Measurements from ENCODE around the gene CCDC141. TPM values are rescaled to one million over a fixed set of nuclear protein-coding genes. Genes with fewer than 3 reads are reported as not detected.
"Not testable (repeated sequence)": the region's sequence is repeated elsewhere in the genome, so short reads cannot be mapped to it uniquely, and the experiment has no call there.

The CCDC141 gene
- total RNA-seq, 1 donor from 2014 or later, result 3.6 TPM

DNA sequence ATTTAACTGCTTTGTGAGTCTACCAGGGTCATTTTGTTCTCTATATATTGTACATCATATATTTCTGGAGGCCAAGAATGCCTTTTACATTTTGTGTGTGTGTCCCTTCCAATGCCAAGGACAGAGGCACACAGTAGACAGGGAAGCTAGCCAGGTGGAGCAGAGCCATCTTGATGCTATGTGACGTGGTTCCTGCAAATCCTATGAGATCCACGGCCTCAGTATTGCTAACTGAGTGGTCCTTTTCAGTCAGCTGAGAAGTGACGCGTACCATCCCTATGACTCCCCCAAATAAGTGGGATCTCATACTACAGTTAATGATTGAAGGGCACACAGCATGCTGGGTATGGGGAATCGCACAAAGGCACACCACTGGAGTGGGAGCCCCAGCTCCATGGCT lies 27.3 kb downstream of the CCDC141 start:
- DNase-seq (ENCODE audit: low spot score), result no peak
- Mint-ChIP-seq H3K36me3 (ENCODE audit: low read depth) (peaks cover 25% of the 10 kb centered on the region), H3K27me3 (ENCODE audit: low read depth) (no peaks in the 10 kb centered on the region), H3K9me3 (peaks cover 23% of the 10 kb centered on the region), H3K4me1 (ENCODE audit: low read depth) (peaks cover 16% of the 10 kb centered on the region), H3K27ac (no peak overlapping the region), H3K4me3 (ENCODE audit: low read depth) (no peak overlapping the region)
- intact Hi-C loops (cut with micrococcal nuclease), result loop anchor here (10.0 kb wide), 1 partner anchor 228 kb away; no protein-coding TSS in a partner anchor

DNA sequence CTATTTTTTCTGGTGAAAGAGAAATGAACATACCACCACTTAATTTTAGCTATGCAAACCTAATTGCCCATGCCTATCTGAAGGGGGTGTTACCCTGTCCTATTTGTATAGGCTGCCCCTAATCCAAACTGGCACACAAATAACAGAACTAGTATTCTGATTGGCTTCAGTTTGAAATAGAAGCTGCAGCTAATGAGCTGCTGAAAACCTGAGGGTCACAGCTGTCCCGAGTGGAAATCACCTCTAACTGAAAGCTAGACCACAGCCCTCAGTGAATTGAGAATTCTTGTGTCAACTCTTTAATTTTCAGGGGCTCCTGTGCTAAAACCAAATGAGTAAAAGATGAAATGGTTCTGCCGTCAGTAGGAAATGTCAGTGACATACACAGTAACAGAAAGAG lies 28.7 kb downstream of the CCDC141 start:
- DNase-seq (ENCODE audit: low spot score), result no peak
- intact Hi-C loops (cut with micrococcal nuclease), result loop anchor here (10.0 kb wide), 1 partner anchor 226 kb away; no protein-coding TSS in a partner anchor
- H3K4me1 Mint-ChIP-seq (ENCODE audit: low read depth), result peaks cover 16% of the 10 kb centered on the region
- H3K27ac Mint-ChIP-seq, result no peak overlapping the region
- peaks cover 13% of the 10 kb centered on the region for H3K36me3 Mint-ChIP-seq (ENCODE audit: low read depth)
- no peak overlapping the region for H3K4me3 Mint-ChIP-seq (ENCODE audit: low read depth)
- H3K9me3 Mint-ChIP-seq, result peaks cover 10% of the 10 kb centered on the region
- no peaks in the 10 kb centered on the region for H3K27me3 Mint-ChIP-seq (ENCODE audit: low read depth)

DNA sequence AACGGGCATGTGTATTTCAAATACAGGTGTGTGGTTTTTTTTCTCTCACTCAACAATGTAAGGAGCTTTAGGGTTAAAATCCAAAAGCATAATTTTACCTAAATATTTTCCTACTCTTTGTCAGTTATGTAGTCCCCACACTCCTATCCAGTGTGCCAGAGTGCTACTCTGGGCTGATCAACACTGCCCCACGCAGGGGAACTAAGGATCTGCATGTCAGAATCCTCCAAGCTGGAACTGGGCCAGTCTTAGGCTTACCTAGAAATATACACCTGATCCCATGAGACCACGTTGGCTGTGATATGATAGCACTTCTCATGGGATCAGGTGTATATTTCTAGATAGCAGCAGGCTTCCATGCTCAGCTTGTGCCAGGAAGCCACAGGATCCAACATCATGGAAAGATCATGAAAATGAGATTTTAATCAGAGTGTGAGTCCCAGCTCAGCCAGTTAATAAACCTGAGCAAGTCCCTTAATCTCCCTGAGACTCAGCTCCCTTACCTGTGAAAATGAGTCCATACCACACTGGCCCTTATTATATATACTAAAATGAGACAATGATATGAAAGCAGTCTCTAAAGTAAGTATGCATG lies 29.7 kb downstream of the CCDC141 start:
- Mint-ChIP-seq H3K27me3 (ENCODE audit: low read depth) (no peaks in the 10 kb centered on the region), H3K9me3 (peaks cover 4% of the 10 kb centered on the region), H3K4me1 (ENCODE audit: low read depth) (peaks cover 14% of the 10 kb centered on the region), H3K36me3 (ENCODE audit: low read depth) (peaks cover 5% of the 10 kb centered on the region), H3K4me3 (ENCODE audit: low read depth) (no peak overlapping the region), H3K27ac (no peak overlapping the region)
- intact Hi-C loops (cut with micrococcal nuclease), result loop anchor here (10.0 kb wide), 1 partner anchor 225 kb away; no protein-coding TSS in a partner anchor
- DNase-seq (ENCODE audit: low spot score), result peak; percentile 13

DNA sequence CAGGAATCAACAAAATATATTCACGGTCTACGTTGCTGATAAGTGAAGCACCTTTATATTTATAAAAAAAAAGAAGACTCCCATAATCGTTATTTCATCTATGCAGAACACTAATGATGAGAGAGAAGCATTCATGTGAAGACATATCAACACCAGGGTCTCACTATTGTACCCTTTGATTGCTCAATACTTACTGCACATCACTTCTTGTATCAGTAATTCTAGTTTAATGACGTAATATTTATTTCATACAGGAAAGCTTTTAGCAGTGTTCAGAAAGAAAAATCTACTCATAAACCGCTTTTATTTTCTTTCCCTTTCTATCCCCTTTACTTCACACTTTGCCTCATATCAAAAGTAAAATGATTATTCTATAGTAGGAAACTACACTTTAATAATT lies 30.7 kb downstream of the CCDC141 start:
- Mint-ChIP-seq H3K27me3 (ENCODE audit: low read depth) (no peaks in the 10 kb centered on the region), H3K4me1 (ENCODE audit: low read depth) (peaks cover 8% of the 10 kb centered on the region), H3K4me3 (ENCODE audit: low read depth) (no peak overlapping the region), H3K9me3 (peaks cover 5% of the 10 kb centered on the region), H3K27ac (no peak overlapping the region), H3K36me3 (ENCODE audit: low read depth) (no peaks in the 10 kb centered on the region)
- intact Hi-C loops (cut with micrococcal nuclease), result no loop called here
- DNase-seq (ENCODE audit: low spot score), result no peak

DNA sequence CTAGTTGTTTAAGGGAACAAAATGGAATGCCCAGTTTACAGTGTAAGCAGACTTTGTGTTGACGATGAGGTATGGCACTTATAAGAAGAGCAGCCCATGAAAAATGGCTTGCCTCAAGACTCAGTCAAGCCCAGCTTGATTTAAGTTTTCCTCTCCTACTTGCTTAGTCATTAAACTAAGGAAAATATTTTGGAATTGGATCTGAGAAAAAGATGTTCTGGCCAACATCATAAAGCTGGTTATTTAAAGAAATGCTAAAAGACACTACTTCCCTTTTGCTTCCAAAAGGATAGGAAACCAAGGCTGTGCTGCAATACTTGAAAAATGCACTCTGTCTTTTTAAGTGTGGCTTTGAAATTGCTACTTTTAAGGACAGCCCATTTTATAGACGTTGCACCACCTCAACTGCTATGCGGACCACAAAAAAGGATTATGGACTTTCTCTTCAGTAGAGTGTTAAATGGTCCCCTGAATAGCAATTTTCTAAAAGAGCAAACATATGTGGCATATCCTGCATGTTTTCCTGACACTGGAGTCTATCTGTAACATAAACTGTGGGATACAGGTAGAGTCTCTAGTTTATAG lies 32.1 kb downstream of the CCDC141 start:
- Mint-ChIP-seq H3K4me3 (ENCODE audit: low read depth) (no peak overlapping the region), H3K27me3 (ENCODE audit: low read depth) (no peaks in the 10 kb centered on the region), H3K36me3 (ENCODE audit: low read depth) (no peaks in the 10 kb centered on the region), H3K27ac (no peak overlapping the region), H3K4me1 (ENCODE audit: low read depth) (peaks cover 5% of the 10 kb centered on the region), H3K9me3 (peaks cover 15% of the 10 kb centered on the region)
- DNase-seq (ENCODE audit: low spot score), result no peak
- intact Hi-C loops (cut with micrococcal nuclease), result no loop called here

DNA sequence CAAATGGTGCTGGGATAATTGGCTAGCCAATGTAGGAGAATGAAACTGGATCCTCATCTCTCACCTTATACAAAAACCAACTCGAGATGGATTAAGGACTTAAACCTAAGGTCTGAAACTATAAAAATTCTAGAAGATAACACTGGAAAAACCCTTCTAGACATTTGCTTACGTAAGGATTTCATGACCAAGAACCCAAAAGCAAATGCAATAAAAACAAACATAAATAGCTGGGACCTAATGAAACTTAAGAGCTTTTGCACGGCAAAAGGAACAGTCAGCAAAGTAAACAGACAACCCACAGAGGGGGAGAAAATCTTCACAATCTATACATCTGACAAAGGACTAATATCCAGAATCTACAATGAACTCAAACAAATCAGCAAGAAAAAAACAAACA lies 35.7 kb downstream of the CCDC141 start:
- H3K36me3 Mint-ChIP-seq (ENCODE audit: low read depth); H3K4me1 Mint-ChIP-seq (ENCODE audit: low read depth); DNase-seq (ENCODE audit: low spot score); intact Hi-C loops (cut with micrococcal nuclease); H3K4me3 Mint-ChIP-seq (ENCODE audit: low read depth); H3K27ac Mint-ChIP-seq; H3K27me3 Mint-ChIP-seq (ENCODE audit: low read depth): not testable (repeated sequence)
- H3K9me3 Mint-ChIP-seq, result peaks cover 38% of the 10 kb centered on the region

DNA sequence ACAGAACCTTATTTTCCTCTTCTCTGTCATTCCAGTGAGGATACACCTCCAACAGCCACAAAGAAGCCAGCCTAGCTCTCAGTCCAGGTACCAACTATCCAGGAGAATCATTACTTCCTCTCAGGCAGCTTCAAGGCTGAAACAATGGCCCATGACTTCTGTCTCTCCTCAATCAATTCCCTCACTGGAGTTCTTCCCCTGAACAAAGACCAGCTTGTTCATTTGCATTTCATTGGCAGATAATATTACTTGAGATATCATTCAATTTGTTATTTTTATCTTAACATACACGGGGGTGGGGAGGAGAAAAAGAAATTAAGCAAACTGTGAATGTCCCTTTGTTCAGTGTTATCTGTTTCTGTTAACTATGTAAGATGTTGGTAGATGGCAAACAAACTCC lies 44.0 kb downstream of the CCDC141 start:
- no peaks in the 10 kb centered on the region for H3K27me3 Mint-ChIP-seq (ENCODE audit: low read depth)
- no peak overlapping the region for H3K27ac Mint-ChIP-seq
- H3K4me3 Mint-ChIP-seq (ENCODE audit: low read depth), result no peak overlapping the region
- H3K36me3 Mint-ChIP-seq (ENCODE audit: low read depth), result no peaks in the 10 kb centered on the region
- no peaks in the 10 kb centered on the region for H3K4me1 Mint-ChIP-seq (ENCODE audit: low read depth)
- peaks cover 10% of the 10 kb centered on the region for H3K9me3 Mint-ChIP-seq
- DNase-seq (ENCODE audit: low spot score), result no peak
- intact Hi-C loops (cut with micrococcal nuclease), result no loop called here

DNA sequence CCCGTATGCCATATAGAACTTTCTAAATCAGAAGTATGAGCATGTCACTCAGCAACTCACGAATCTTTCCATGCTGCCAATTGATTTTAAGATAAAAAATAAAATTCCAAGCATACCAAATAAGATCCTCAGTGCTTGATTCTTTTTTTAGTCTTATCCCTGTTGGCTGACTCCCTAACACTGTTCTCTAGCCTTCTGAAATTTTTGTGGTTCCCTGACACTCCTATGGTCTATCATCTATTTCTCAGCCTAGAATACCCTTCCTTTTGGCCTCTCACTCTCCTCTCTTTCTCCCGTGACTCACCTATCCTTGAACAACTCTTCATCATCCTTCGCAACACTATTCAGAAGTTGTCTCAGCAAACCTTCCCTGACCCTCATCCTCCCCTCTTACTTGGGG lies 50.5 kb downstream of the CCDC141 start:
- H3K4me3 Mint-ChIP-seq (ENCODE audit: low read depth), result no peak overlapping the region
- H3K27ac Mint-ChIP-seq, result no peak overlapping the region
- H3K36me3 Mint-ChIP-seq (ENCODE audit: low read depth), result no peaks in the 10 kb centered on the region
- H3K4me1 Mint-ChIP-seq (ENCODE audit: low read depth), result peaks cover 3% of the 10 kb centered on the region
- no peaks in the 10 kb centered on the region for H3K9me3 Mint-ChIP-seq
- DNase-seq (ENCODE audit: low spot score), result no peak
- intact Hi-C loops (cut with micrococcal nuclease), result no loop called here
- H3K27me3 Mint-ChIP-seq (ENCODE audit: low read depth), result no peaks in the 10 kb centered on the region

DNA sequence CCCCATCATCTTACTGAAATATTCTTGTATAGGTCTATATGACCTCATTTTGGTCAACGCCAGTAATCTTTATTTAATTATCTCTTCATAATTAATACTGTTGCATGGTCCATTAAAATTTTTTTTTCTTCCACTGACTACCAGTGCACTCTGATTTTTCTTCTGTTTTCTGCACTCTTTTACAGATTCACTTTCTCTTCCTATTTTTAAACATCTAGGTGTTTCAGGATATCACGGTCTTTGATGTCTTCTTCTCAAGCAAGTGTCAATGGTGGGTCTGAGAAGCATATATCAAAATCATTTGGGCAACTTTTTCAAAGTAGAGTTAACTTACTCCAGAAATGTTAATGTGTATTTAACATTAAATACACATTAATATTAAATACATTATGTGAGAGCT lies 51.4 kb downstream of the CCDC141 start:
- Mint-ChIP-seq H3K27me3 (ENCODE audit: low read depth) (no peaks in the 10 kb centered on the region), H3K4me3 (ENCODE audit: low read depth) (no peak overlapping the region), H3K4me1 (ENCODE audit: low read depth) (peaks cover 3% of the 10 kb centered on the region), H3K9me3 (no peaks in the 10 kb centered on the region), H3K27ac (no peak overlapping the region), H3K36me3 (ENCODE audit: low read depth) (no peaks in the 10 kb centered on the region)
- intact Hi-C loops (cut with micrococcal nuclease), result no loop called here
- DNase-seq (ENCODE audit: low spot score), result no peak

DNA sequence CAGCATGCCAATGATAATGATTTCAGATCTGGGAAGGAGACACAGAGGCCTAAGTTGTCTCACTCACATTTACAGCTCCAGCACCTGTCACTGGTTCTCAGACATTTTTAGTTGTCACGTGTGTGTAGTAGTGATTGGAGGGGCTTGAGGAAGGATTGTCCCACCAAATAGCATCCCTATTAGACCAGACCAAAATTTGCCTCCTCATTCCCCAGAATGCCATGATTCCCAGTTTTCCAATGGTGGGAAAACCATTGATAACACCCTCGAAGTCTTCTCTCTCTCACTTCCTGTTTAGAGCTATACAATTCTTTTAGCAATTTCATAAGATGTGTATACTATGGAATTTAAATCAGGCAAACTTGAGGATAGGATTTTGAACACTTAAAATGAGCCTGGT lies 52.5 kb downstream of the CCDC141 start:
- intact Hi-C loops (cut with micrococcal nuclease), result no loop called here
- peaks cover 3% of the 10 kb centered on the region for H3K4me1 Mint-ChIP-seq (ENCODE audit: low read depth)
- DNase-seq (ENCODE audit: low spot score), result no peak
- H3K27ac Mint-ChIP-seq, result no peak overlapping the region
- H3K36me3 Mint-ChIP-seq (ENCODE audit: low read depth), result no peaks in the 10 kb centered on the region
- H3K9me3 Mint-ChIP-seq, result no peaks in the 10 kb centered on the region
- H3K4me3 Mint-ChIP-seq (ENCODE audit: low read depth), result no peak overlapping the region
- no peaks in the 10 kb centered on the region for H3K27me3 Mint-ChIP-seq (ENCODE audit: low read depth)

DNA sequence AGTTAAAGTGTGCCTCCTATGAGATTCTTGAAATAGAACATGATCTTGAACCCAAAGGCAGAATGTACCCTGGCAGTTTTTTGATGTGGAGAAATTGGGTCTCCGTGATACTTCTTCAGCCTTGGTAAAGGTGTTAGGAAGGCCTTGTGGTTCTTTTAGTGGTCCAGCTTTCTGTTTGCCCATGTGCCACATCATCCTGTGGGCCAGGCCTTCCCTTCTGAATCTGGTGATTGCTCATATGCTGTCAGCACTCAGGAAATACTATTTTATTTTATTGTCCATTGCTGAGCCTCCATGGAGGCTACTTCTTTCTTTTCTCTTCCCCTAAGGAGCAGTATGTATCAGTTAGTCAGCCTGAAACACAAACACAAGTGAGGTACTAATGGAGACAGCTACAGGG lies 52.9 kb downstream of the CCDC141 start:
- H3K27ac Mint-ChIP-seq, result no peak overlapping the region
- intact Hi-C loops (cut with micrococcal nuclease), result no loop called here
- no peaks in the 10 kb centered on the region for H3K9me3 Mint-ChIP-seq
- H3K4me1 Mint-ChIP-seq (ENCODE audit: low read depth), result peaks cover 3% of the 10 kb centered on the region
- no peak for DNase-seq (ENCODE audit: low spot score)
- H3K36me3 Mint-ChIP-seq (ENCODE audit: low read depth), result no peaks in the 10 kb centered on the region
- H3K4me3 Mint-ChIP-seq (ENCODE audit: low read depth), result no peak overlapping the region
- no peaks in the 10 kb centered on the region for H3K27me3 Mint-ChIP-seq (ENCODE audit: low read depth)

DNA sequence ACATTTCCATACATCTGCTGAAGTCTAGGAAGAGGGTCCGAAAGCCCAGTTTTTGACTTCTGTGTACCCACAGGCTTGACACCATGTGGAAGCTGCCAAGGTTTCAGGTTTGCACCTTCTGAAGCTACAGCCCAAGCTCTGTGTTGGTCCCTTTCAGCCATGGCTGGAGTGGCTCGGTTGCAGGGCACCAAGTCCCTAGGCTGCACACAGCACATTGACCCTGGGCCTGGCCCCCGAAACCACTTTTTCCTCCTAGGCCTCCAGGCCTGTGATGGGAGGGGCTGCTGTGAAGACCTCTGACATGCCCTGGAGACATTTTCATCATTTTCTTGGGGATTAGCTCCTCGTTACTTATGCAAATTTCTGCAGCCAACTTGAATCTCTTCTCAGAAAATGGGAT lies 55.7 kb downstream of the CCDC141 start:
- no peaks in the 10 kb centered on the region for H3K9me3 Mint-ChIP-seq

DNA sequence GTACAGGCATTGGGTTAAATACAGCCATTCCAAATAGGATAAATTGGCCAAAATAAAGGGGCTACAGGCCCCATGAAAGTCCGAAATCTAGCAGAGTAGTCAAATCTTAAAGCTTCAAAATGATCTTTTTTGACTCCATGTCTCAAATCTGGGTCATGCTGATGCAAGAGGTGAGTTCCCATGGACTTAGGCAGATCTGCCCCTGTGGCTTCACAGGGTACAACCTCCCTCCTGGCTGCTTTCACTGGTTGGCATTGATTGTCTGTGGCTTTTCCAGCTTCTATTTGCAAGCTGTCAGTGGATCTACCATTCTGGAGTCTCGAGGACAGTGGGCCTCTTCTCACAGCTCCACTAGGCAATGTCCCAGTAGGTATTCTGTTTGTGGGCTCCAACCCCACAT lies 56.1 kb downstream of the CCDC141 start:
- H3K27me3 Mint-ChIP-seq (ENCODE audit: low read depth), result no peaks in the 10 kb centered on the region
- H3K4me3 Mint-ChIP-seq (ENCODE audit: low read depth), result no peak overlapping the region
- H3K4me1 Mint-ChIP-seq (ENCODE audit: low read depth), result peaks cover 12% of the 10 kb centered on the region
- H3K9me3 Mint-ChIP-seq, result no peaks in the 10 kb centered on the region
- intact Hi-C loops (cut with micrococcal nuclease), result no loop called here
- no peak overlapping the region for H3K27ac Mint-ChIP-seq
- DNase-seq (ENCODE audit: low spot score), result no peak
- no peaks in the 10 kb centered on the region for H3K36me3 Mint-ChIP-seq (ENCODE audit: low read depth)

More for the DNA sequence above, 55.7 kb downstream of the CCDC141 start:
- Mint-ChIP-seq H3K36me3 (ENCODE audit: low read depth) (no peaks in the 10 kb centered on the region), H3K4me1 (ENCODE audit: low read depth) (peaks cover 12% of the 10 kb centered on the region), H3K4me3 (ENCODE audit: low read depth) (no peak overlapping the region), H3K27me3 (ENCODE audit: low read depth) (no peaks in the 10 kb centered on the region), H3K27ac (no peak overlapping the region)
- intact Hi-C loops (cut with micrococcal nuclease), result no loop called here
- no peak for DNase-seq (ENCODE audit: low spot score)

Measured in activated T-helper 2 cell treated with anti-CD3 and anti-CD28 coated beads, Interferon-gamma antibody, Interleukin-2, Interleukin-4, amounts not matched to agents 10 μg/mL and 5 μg/mL and 100 μg/mL, durations not matched to agents 14 hours and 24 hours and 36 hours (primary cell).